GM21367 (cell line): Measurements from ENCODE around the gene TRIP13.

Experiments used
- ATAC-seq: cut with Tn5 transposase; IDR thresholded peaks from one replicate; pipeline ENCODE4 v1.9.1; 2021; ENCODE audit not compliant: unreplicated experiment

TRIP13 gene

DNA sequence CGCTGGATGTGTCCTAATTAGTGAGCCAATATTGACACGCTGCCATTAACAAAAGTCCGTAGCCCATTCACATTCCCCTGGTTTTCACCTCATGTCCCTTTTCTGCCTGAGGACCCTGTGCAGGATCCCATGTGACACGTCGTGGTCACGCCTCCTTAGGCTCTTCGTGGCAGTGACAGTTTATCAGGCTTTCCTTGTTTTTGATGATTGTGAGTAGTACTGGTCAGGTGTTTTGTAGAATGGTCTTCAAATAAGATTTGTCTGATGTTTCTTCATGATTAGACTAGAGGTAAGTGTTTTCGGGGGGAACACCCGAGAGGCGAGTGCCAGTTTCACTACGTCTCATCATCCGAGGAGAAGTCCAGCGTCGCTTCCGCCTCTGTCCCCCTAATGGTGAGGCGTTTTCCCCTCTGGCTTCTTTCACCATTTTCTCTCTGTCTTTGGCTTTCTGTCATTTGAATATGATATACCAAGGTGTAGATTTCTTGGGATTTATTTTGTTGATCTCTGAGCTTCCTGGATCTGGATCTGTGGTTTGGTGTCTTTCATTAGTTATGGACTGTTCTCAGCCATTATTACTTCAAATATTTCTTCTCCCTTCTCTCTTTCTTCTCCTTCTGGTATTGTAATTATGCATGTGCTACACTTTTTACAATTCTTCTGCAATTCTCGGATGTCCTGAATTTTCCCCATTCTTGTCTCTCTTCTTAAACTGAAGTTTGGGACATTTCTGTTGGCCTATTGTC lies 57.3 kb downstream of the TRIP13 start:
- ATAC-seq: no peak

DNA sequence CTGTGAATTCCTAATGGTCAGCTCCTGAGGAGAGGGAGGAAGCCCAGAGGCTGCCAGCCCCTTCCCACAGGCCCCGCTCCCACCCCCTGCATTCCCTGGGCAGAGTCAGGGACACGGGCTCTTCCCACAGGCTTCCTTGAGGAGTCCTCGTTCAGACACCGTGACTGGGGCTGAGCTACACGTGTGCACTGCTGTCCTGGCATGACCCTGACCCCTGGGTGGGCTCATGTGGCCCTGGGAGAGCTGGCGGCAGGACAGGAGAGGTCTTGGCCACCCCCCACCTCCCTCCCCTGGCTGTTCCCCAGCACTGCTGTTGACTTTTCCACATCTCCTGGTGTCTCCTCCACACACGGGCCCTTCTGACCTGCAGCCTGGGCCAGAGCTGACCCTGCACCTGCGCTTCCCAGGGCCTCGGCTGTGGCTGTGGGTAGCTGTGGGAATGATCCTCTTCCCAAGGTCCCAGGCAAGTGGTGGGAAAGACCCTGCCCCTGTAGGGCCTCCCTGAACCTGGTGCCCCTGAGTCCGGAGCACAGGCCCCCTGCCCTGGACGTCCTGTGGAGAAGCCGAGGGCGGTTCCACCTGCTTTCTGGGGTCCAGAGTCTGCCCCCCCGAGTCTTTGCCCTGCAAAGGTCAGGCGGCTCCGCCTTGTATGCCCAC lies 59.4 kb downstream of the TRIP13 start:
- no peak for ATAC-seq

DNA sequence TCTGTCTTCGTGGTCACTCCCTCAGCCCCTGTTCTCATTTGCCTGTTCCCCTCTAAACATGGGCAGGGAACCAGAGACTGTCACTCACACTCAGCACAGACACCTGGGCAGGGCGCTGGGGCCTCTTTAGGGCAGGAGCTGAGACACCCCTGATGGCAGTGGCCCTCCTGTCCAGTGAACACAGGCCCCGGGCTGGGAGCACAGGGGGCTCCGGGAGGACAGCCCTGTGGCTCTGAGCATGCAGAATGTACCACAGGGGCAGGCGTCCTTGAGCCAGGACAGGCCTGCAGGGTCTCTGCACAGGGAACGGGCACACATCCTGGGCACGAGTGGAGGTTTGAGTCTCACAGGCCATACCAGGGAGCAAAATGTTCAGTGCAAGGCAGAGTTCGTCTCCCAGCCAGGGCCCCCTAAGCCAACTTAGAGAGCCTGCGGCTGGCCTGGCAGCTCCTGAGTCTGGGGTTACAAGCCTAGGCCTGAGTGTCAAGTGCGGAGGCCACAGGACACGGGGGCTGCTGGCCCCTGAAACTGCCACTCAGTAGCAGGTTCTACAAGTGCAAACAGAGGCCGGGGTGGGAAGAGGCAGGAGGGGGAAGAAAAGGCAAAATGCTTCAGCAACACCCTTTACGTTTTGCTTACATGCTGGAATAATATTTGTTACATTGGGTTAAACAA lies 60.0 kb downstream of the TRIP13 start:
- no peak for ATAC-seq

DNA sequence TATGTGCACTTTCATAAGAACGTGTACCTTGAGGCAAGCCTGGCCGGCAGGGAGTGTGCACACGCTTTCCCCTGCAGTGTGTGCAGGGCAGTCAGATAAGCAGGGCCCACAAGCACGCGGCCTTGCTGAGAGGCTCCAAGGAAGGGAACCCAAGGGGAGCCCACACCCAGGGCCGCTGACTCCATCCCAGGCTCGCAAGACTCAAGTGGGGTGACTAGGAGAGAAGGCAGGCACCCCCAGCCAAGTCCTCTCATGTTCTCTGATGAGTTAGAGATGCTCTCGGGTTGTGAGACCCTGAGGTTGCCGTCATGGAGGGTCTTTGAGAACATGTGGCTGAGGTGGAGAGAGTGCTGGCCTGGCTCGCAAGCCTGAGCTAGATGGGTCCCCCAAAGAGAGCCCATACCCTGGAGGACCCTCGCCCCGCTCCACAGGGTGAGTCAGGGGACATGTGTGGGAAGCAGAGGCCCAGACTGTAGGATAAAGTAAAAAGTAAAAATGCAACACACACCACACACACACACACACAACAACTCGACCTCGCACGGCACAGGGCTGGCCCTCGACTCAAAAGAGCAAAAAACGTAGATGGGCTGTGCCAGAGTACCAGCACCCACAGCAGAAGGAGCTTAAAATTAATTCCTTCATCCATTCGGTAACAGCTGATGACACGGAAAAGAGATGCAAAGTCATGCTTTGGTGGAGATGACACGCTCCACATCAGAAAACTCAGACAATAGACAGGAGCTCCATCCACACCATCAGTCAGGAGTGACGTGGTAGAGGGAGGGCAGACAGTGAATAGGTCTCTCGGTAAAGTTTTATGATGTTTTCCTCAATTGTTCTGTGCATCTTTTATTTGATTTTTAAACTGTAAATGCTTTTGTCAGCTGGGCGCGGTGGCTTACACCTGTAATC lies 61.1 kb downstream of the TRIP13 start:
- no peak for ATAC-seq

DNA sequence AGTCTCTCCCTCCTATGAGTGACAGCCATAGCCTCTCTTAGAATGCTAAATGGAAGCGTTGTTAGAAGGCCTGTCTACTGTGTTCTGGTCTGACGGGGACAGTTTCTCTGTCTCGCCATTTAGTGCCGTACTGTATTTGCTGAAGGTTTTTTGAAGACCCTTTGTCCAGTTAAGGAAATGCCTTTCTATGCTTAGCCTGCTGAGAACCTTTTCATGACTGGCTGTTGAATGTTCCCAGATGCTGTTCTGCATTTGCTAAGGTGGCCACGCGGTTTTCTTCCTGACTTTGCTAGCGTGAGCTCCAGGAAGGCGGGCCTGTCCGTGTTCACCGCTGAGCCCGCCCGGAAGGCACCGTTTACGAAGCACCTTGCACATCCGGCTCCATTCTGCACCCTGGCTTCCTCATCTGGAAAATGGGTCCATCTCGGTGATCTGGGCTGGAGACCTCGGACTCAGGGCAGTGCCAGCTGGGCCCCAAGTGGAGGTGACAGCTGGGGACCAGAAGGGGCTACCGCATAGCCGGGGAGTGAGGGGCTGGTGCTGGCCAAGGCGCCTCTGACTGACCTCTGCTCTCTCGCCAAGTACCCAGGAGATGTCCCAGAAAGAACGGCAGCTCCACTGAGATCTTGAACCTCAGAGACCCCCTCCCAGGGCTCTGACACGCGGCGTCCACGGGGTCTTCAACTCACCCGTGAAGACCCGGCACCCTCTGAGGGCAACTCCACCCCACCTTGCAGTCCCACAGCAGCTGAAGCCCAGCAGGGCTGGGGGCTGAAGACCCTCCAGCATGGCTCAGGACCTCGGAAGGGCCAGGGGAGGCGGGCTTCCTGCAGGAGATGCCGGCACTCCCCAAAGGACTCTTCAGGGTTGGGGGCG lies 63.4 kb downstream of the TRIP13 start:
- ATAC-seq: no peak

DNA sequence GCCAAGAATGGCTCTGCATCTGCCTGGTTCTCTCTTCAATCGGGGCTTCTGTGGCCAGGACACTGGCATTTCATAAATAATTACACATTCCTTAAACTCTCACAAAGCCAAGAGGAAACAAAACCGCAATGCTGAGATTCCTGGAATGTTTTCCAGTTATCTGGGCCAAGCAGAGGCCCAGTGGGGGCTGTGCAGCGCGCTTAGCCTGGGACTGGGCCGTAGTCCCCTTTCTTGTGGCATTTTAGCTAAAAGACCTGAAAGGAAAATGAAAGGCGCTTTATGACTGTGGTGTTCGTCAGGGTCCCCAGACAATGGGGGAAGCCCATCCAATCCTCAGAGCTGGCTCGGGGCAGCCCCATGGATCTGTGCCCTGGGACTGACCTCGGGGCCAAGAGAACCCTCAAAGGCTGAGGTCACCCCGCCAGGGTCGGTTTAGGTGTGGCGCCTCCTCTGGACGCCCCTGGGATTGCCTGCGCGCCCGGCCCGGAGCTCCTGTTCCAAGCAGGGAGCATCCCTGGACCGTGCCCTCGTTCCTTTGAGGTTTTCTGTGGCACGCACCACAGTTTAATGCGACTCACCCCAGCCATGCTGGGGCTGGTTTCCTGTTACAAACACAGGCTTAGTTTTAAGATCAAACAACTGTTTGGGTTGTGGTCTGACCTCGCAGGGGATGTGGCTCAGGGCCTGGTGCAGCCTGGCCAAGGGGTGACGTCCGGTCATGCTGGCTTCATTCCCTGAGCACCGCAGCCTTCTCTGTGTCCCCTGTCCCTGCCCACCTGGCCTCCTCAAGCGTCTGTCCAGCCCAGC lies 64.5 kb downstream of the TRIP13 start:
- peak; percentile 61 for ATAC-seq

DNA sequence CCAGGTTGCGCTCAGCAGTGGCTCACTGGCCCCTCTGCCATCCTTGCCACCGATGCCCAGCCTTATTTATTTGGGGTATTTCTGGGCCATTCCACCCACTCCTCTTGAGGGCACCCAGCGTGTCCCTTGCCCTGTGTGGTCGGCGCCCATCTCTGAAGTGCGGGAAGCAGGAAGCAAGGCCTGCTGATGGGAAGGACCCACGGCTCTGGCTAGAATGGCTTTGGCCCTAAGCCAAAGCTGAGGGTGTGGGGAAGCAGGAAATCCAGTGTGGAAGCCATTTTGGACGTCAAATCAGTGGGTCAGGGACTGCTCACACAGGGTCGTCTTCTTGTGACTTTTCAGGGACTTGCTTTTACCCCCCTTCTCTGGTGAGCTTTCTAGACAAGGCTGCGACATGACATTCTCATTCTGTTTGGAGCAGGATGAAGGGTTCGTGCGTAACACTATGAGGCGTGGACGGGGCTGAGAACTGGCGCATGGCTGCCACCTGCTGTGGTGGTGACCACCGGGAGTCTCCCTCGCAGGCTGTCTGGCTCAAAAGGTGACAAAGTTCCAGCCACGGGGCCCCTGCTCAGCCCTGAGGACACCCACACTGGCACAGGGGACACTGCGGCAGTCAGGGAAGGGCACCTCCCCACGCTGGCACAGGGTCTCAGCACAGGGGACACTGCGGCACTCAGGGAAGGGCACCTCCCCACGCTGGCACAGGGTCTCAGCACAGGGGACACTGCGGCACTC lies 65.2 kb downstream of the TRIP13 start:
- no peak for ATAC-seq

DNA sequence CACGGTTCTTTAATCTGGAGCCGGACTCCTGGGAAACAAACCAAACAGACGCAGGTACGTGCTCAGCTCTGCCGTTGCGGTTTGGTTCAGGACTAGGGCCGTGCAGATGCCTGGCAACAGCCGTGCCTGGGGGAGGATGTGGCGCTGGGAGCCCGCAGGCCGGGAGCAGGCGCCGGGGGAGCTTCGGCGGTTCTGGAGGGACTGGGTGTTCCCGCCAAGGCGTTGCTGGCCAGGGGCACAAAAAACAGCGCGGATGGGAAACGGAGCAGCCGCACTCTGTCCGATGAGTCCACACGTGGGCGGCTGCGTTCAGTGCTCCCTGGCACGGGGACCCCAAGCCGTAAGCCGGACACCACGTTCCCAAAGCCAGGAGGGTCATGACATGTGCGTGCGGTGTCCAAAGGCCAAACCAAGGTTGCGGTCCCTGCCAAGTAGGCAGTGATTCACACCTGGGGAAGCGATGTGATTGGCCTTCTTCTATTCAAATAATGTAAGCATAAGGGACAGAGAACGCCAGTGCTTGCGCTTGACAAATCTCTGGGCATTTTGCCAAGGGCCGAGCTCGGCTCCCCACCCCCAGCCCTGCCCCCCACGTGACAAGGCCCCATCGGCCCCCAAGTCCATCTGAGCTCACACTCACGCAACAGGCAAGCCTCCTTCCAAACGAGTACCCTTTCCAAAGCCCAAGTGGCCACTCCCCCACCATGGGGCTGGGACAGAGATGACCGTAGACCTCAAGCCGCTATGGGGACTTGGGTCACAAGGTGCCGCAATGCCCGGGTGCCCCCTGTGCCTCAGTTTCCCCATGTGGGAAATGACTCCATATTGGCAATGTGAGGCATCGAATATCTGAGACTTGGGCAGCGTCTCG lies 66.3 kb downstream of the TRIP13 start:
- no peak for ATAC-seq

DNA sequence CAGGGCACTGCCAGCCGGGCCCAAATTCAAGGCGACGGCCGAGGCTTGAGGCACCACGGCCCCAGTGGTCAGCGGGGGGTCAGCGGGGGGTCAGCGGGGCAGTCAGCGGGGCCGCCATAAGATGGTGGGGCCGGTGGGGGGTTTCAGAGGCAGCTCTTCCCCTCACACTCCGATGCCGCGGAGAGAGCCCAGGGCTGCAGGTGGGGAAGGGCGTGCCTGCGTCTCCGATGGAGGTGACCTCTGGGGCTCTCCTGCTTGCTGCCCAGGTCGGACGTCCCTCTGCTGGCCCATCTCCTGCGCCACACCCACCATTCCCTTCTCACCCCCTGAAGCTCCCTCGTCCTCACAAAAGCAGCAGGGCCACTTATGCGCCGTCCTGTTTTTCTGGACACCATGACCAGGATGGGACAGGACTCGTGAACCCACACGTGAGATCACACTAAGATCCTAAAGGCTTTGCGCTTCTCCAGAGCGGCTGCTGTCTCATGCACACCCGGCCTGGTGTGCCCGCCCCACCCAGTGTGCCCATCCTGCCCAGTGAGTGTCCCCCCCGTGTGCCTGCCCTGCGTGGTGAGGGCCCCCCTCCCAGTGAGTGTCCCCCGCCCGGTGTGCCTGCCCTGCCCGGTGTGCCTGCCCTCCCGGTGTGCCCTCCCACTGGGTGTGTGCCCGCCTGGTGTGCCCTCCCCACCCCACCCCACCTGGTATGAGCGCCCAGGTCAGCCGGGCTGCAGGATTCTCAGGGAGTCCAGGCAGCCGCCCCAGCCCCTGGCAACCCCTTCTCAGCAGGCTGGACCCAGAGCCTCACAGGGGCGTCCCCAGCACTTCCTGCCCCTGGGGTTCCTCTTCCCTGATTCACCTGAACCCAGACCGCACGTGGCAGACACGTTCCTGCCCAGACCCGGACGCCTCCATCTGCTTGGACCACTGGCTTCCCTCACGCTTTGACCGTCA lies 67.2 kb downstream of the TRIP13 start:
- ATAC-seq: no peak

DNA sequence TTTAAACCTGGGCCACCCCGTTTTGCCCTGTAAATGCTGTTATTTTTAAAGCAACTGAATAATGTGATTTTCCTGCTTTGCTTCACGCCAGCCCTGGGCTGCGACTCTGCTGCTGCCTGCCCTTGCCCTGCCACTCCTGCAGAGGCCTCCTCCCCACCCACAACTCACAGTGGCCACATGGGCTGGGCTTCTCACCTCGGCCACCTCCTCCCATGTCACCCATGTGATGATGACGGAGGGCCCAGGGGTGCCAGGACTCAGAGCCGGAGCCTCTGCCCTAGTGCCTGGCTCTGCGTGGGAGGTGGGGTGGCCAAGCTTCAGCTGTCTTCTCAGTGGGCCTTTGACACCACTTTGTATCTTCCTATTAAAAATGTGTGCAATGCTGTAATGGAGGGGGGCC lies 67.9 kb downstream of the TRIP13 start:
- no peak for ATAC-seq

DNA sequence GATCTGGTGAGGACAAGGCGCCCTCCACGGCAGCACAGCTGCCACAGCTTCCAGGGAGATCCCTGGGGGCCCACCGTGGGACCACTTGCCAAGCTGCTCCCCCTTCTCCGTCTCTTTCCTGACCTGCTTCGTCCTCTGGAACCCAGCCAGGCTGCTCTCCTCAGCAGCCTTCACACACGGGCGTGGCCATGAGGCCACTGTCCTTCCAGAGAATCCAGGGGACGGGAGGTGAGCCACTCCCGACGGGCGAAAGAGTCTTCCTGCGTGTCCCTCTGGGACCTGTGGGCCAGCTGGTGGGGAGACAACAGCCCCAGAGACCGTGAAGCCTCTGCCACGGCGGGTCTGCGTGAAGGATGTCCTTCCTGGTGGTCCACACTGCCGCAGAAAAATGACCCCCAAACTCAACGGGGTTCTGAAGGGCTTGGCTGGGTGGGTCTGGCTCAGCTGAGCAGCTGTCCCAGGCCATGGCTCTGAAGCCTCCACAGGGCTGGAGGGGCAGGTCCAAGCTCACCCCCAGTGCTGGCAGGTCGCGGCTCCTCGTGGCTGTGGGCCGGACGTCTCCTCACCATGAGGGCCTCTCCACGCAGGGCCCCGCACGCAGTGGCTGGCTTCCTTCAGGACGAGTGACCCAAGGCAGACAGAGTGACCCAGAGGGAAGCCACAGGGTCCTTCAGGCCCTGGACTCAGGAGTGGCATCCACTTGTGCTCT lies 68.5 kb downstream of the TRIP13 start:
- no peak for ATAC-seq

DNA sequence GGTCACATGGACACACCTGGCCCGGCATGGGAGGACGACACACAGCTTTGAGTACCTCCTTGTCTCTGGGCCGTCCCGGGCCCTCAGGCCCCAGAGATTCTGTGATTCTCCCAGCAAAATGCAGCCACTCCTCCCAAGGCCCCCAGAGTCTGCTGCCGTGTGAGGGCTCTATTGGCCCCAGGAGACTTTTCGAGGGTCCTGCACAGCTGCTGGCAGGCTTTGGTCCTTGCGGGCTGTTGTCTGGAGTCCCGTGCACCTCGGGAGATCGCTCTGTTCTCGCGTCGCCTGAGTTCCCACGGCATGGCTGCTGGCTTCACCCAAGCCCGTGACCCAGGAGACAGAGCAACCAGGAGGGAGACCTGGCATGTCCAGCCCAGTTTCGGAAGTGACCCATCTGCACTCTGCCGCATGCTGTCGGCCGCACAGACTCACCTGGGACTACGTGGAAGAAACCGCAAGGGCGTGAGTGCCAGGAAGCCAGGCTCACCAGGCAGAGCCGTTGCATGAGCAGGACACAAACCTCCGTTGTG lies 69.1 kb downstream of the TRIP13 start:
- no peak for ATAC-seq

DNA sequence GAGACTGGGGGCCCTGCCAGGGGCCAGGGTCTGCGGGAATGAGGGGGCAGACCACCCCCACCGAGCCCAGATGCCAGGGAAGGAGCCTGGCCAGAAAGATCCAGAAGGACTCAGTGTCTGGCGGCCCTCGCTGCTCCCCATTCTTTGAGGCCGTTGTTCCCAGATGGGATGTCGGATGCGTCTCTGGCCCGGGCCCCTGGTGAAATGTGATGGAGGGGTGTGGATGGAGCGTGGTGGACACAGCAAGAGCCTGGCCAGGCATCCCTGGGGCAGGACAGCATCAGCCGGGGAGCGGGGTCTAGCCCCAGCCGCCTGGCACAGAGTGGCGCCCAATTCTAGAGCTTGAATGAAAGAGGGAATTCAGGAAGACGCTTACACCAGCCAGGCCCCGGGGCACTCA lies 69.7 kb downstream of the TRIP13 start:
- no peak for ATAC-seq

DNA sequence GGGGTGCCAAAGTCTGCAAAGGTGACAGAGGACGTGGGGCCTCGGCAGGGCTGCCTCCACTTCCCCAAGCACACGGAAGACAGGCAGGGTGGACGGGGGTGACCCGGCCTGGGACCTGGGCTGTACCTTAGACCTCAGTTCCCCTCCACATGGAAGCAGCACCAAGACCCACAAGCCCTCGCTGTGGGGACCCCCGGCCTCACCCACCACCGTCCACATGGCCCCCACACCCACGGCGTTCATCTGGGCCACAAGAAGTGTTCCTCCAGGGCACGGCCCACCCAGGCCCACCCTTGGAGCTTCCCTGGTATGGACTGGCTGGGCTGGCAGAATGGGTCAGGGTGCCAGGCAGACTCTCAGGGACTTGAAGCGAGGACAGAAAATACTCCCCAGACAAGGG lies 70.1 kb downstream of the TRIP13 start:
- ATAC-seq: no peak

DNA sequence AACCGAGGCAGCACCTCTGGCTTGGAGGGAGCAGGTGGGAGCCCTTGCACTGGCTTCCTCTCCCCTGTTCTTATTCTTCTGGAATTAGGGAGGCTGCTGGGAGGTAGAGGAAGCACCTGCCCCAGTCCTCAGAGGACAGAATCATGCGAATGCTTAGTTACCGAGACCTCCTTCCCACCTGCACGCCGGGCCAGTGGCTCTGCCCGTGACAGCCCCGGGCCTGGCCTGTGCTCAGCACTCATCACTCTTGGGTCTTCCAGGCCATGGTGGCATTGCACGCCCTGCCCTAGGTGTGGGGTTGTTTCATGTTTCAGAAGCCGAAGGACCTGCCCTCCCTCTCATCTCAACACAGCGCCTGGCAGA lies 70.6 kb downstream of the TRIP13 start:
- no peak for ATAC-seq
